KMS-11 (cell line): Measurements from ENCODE around the gene PCDHGA7.

Experiments
- H2AFZ ChIP-seq: fragments of 200-600 bp; sonication (generic); 2 replicates; pipeline ENCODE4 v1.6.1; 2016; ENCODE audit warnings: antibody characterized with exemption, mixed run types, low read depth
- H3K27ac ChIP-seq: fragments of 200-600 bp; sonication (generic); 2 replicates; pipeline ENCODE4 v1.6.1; 2016; ENCODE audit warnings: mild to moderate bottlenecking, mixed run types
- H3K27me3 ChIP-seq: fragments of 200-600 bp; sonication (generic); 2 replicates; pipeline ENCODE4 v1.6.1; 2017; ENCODE audit warnings: mild to moderate bottlenecking, low read depth, mixed run types, moderate library complexity; ENCODE audit not compliant: insufficient read depth
- H3K36me3 ChIP-seq: fragments of 200-600 bp; sonication (generic); 2 replicates; pipeline ENCODE4 v1.6.1; 2017; ENCODE audit warnings: mild to moderate bottlenecking, mixed run types; ENCODE audit not compliant: insufficient read depth
- H3K4me1 ChIP-seq: fragments of 200-600 bp; sonication (generic); 2 replicates; pipeline ENCODE4 v1.6.1; 2016; ENCODE audit warnings: mild to moderate bottlenecking, low read depth, mixed run types; ENCODE audit not compliant: poor library complexity, severe bottlenecking
- H3K4me2 ChIP-seq: fragments of 200-600 bp; sonication (generic); 2 replicates; pipeline ENCODE4 v1.7.0; 2016; ENCODE audit warnings: mild to moderate bottlenecking, mixed run types
- H3K4me3 ChIP-seq: fragments of 200-600 bp; sonication (generic); IDR thresholded peaks from 2 replicates; pipeline ENCODE4 v1.6.1; 2017; ENCODE audit warnings: low read depth, low read length, mixed read lengths; ENCODE audit not compliant: insufficient read depth
- H3K79me2 ChIP-seq: fragments of 200-600 bp; sonication (generic); 2 replicates; pipeline ENCODE4 v1.6.1; 2016; ENCODE audit warnings: low read depth, mixed run types; ENCODE audit not compliant: insufficient read depth
- H3K9ac ChIP-seq: fragments of 200-600 bp; sonication (generic); 2 replicates; pipeline ENCODE4 v1.6.1; 2016; ENCODE audit warnings: mild to moderate bottlenecking, mixed run types
- H4K20me1 ChIP-seq: fragments of 200-600 bp; sonication (generic); 2 replicates; pipeline ENCODE4 v1.6.1; 2016; ENCODE audit warnings: mild to moderate bottlenecking, mixed run types; ENCODE audit not compliant: insufficient read depth
- TF ChIP-seq, protein P1 (sequence below): fragments of 200-600 bp; sonication (generic); conservative IDR thresholded peaks from 2 replicates; pipeline ENCODE4 v1.6.1; 2017; ENCODE audit warnings: low read depth, mild to moderate bottlenecking, antibody characterized with exemption, low read length, moderate library complexity, mixed read lengths

Gene PCDHGA7

GRCh38 chr5:141349917-141350619 is 32.5 kb upstream of the PCDHGA7 start, which contains the start of gene PCDHGB1:
Gene PCDHGB1 (plus strand): TSS chr5:141350099. CDS start chr5:141350261, 162 bp downstream.
- Histone ChIP-seq H2AFZ (no peak within 1 kb of the TSS), H3K4me1 (no peaks in the 10 kb centered on the region), H3K36me3 (no peaks in the 10 kb centered on the region), H3K4me2 (no peak within 1 kb of the TSS), H4K20me1 (no peaks in the 10 kb centered on the region), H3K79me2 (no peaks in the 10 kb centered on the region), H3K4me3 (no peak within 1 kb of the TSS), H3K27me3 (no peaks in the 10 kb centered on the region), H3K27ac (no peak within 1 kb of the TSS), H3K9ac (no peak within 1 kb of the TSS)
- TF ChIP-seq, protein P1, sequence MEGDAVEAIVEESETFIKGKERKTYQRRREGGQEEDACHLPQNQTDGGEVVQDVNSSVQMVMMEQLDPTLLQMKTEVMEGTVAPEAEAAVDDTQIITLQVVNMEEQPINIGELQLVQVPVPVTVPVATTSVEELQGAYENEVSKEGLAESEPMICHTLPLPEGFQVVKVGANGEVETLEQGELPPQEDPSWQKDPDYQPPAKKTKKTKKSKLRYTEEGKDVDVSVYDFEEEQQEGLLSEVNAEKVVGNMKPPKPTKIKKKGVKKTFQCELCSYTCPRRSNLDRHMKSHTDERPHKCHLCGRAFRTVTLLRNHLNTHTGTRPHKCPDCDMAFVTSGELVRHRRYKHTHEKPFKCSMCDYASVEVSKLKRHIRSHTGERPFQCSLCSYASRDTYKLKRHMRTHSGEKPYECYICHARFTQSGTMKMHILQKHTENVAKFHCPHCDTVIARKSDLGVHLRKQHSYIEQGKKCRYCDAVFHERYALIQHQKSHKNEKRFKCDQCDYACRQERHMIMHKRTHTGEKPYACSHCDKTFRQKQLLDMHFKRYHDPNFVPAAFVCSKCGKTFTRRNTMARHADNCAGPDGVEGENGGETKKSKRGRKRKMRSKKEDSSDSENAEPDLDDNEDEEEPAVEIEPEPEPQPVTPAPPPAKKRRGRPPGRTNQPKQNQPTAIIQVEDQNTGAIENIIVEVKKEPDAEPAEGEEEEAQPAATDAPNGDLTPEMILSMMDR, result no peak

DNA sequence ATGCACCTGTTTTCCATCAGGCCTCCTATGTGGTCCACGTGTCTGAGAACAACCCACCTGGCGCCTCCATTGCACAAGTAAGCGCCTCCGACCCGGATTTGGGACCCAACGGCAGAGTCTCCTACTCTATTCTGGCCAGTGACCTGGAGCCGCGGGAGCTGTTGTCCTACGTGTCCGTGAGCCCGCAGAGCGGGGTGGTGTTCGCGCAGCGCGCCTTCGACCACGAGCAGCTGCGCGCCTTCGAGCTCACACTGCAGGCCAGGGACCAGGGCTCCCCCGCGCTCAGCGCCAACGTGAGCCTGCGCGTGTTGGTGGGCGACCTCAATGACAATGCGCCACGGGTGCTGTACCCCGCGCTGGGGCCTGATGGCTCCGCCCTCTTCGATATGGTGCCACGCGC is 31.0 kb upstream of the PCDHGA7 start:
- TF ChIP-seq, protein P1, result no peak

DNA sequence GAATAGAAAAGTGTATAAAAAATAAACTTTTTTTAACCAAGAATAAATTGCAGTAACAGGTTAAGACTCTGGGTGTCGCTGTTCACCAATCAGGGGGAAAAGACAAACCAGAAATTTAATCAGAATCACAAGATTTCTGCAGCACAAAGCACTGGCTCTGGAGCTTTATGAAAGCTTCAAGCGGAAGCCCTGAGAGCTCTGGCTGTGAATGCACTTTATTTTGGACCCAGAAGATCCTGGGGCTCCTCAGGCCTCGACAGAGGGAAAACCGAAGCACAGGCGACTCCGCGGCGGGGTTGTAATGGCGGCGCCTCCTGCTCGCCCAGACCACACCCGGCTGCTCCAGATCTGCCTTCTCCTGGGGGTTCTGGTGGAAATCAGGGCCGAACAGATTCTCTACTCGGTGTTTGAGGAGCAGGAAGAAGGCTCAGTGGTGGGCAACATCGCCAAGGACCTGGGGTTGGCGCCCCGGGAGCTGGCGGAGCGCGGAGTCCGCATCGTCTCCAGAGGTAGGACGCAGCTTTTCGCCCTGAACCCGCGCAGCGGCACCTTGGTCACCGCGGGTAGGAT is 27.6 kb upstream of the PCDHGA7 start, which contains the start of gene PCDHGA4:
PCDHGA4 (plus strand) TSS at position 122 of the 570 bp plus-strand sequence; CDS start at position 209, 87 bp downstream.
- Histone ChIP-seq H3K27me3 (no peaks in the 10 kb centered on the region), H3K79me2 (no peaks in the 10 kb centered on the region), H3K36me3 (no peaks in the 10 kb centered on the region), H3K4me1 (no peaks in the 10 kb centered on the region), H3K9ac (no peak within 1 kb of the TSS), H3K4me3 (no peak within 1 kb of the TSS), H2AFZ (no peak within 1 kb of the TSS), H4K20me1 (no peaks in the 10 kb centered on the region), H3K27ac (no peak within 1 kb of the TSS), H3K4me2 (no peak within 1 kb of the TSS)
- TF ChIP-seq, protein P1, result peak; percentile 66

More for the DNA sequence above, 31.0 kb upstream of the PCDHGA7 start:
- Histone ChIP-seq H3K27ac (no peak overlapping the region), H2AFZ (no peak overlapping the region), H3K36me3 (no peaks in the 10 kb centered on the region), H3K4me3 (no peak overlapping the region), H3K79me2 (no peaks in the 10 kb centered on the region), H4K20me1 (no peaks in the 10 kb centered on the region), H3K4me2 (no peak overlapping the region), H3K9ac (no peak overlapping the region), H3K4me1 (no peaks in the 10 kb centered on the region), H3K27me3 (no peaks in the 10 kb centered on the region)

GRCh38 chr5:141355641-141356040 is 26.9 kb upstream of the PCDHGA7 start:
- Histone ChIP-seq H4K20me1 (no peaks in the 10 kb centered on the region), H3K36me3 (no peaks in the 10 kb centered on the region), H3K9ac (no peak overlapping the region), H3K27ac (no peak overlapping the region), H3K4me2 (no peak overlapping the region), H3K79me2 (no peaks in the 10 kb centered on the region), H3K4me1 (no peaks in the 10 kb centered on the region), H3K27me3 (no peaks in the 10 kb centered on the region), H3K4me3 (no peak overlapping the region), H2AFZ (no peak overlapping the region)
- TF ChIP-seq, protein P1, result no peak
